GM12873 (cell line): ENCODE results near the gene ENOX1.

Experiments used
- TF ChIP-seq, protein P1 (sequence below): IDR thresholded peaks from 2 replicates; pipeline ENCODE4 v1.5.1; 2012; ENCODE audit warnings: low read depth, mild to moderate bottlenecking, moderate library complexity, low read length, control low read depth; ENCODE audit not compliant: insufficient read depth; ENCODE audit errors: missing control alignments

Gene ENOX1

DNA sequence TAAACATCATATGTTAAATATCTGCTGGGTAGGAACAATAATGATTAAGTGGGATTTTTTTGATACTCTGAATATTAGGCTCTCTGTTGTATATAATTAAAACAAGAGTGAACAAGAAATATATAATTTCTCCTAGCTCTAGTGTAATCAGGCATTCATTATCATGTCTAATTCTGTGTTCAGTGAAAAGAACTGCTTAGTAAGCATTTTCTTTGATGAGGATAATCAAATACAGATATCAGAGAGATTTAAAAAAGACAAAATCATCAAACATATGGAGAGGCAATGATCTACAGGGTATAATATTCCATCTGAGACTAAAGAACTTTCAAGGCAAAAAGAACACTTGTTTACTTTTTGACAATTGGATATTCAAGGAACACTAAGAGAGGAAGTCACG is 522.3 kb downstream of the ENOX1 start:
- TF ChIP-seq, protein P1, sequence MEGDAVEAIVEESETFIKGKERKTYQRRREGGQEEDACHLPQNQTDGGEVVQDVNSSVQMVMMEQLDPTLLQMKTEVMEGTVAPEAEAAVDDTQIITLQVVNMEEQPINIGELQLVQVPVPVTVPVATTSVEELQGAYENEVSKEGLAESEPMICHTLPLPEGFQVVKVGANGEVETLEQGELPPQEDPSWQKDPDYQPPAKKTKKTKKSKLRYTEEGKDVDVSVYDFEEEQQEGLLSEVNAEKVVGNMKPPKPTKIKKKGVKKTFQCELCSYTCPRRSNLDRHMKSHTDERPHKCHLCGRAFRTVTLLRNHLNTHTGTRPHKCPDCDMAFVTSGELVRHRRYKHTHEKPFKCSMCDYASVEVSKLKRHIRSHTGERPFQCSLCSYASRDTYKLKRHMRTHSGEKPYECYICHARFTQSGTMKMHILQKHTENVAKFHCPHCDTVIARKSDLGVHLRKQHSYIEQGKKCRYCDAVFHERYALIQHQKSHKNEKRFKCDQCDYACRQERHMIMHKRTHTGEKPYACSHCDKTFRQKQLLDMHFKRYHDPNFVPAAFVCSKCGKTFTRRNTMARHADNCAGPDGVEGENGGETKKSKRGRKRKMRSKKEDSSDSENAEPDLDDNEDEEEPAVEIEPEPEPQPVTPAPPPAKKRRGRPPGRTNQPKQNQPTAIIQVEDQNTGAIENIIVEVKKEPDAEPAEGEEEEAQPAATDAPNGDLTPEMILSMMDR, result no peak

DNA sequence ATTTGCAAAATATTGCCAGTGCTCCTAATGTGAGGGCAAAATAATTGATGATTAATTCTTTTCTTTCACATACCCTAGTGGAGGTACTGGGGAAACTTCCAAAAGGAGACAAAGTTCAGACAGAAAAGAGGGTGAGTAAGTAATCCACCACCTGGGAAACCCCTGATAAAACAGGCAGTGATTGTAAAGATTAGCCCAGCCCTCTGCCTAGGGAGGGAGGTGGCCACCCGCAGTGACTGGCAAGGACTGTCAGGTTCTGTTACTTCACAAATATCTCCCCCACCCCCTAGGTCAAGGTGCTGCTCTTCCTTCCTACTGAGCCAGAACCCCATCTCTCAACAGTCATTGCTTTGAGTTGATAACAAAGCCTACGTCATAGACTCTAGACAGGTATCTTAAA is 523.7 kb downstream of the ENOX1 start:
- TF ChIP-seq, protein P1, result no peak

DNA sequence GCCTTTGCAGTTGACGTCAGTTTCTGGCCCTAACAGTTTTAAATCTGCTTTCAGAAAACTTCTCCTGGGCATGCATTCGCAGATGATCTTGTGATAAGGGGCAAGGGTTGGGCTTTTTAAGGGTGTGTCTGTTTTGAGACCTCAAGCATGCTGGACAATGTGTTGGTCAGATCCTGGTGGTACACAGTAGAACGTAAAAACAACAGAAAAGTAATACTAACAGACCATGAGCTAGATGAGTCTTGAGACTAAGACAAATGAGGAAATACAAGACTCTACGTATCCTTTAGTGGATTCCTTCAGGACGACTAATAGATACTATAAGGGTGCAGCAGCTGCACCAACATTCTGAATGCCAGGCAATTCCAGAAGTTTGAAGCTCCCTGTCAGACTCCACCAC is 525.8 kb downstream of the ENOX1 start:
- TF ChIP-seq, protein P1, result no peak

DNA sequence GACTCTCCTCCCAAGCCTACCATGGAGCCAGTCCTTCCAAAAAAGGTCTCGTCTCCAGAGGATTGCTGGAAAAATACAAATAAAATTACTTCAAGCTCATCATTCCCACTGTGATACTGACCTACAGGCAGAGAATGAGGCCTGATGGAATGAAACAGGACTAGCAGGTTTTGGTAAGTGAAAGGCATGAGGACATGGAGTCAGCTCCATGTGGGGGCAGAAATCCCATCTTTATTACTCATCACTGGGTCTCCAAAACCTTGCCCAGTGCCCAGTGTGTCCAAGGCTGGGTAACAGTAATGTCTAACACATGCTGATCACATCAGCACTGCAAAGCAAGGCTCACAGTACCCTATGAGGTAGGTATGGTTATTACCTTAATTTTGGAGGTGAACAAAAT is 528.0 kb downstream of the ENOX1 start:
- TF ChIP-seq, protein P1, result no peak

DNA sequence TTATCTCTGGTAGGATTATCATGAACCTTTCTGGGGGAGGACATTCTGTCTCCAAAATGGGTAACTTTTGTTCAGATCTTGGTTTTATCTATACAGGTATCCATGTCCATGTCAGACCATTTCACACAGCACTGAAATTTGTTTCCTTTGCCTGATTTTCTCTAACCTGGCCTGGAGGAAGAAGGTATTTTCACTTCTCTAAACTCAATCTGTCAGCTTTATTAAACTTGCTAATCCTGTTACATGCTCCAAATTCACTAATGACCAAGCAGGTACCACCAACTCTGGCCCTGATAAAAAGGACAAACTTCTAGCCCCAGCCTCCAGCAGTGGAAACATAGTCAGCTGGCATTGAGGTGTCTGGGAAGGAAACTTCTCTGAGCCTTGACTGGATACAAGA is 529.0 kb downstream of the ENOX1 start:
- TF ChIP-seq, protein P1, result no peak

DNA sequence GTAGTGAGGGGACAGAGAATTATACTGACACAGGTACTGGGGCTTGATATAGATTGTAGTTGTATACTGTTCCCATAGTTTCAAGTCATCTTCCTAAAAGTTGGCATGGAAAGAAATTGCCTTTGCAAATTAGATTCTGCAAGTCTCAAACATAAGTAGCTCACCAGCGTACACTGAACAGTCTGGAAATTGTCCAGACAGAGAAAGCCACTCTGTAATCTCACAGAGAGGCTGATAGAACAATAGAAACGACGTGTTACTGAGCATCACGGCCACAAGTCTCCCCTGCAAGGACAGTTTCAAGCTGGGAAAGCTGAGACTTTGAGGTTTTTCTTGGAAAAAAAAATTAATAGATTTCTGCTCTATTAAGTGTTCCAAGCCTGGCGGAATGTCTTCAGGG is 534.8 kb downstream of the ENOX1 start:
- TF ChIP-seq, protein P1, result no peak

DNA sequence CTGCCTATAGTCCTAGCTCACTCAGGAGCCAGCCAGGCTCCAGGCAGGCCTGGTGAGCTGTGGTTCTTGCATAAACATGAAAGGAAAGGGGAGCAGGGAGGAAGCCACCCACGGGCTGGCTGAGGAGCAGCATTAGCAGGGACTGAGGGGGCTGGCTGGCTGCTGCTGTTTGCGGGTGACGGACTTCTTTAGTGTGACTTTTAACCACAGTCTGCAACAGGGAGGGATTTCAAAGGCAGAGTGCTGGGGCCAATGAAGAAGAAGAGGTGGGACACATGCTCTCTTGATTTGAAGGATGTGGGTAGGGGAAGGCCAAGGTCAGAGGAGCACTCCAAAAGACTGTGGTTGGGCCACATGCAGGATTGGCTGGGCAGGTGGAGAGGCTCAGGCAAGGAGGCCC is 540.4 kb downstream of the ENOX1 start:
- TF ChIP-seq, protein P1, result no peak
